Measurements from ENCODE around the gene KCTD20.

GRCh38 chr6:36525346-36525745 lies 82.5 kb downstream of the KCTD20 start:
- no peak for TF ChIP-seq CTCF (IDR thresholded peaks at IDR 0.05)
- no peak for TF ChIP-seq POLR2A (IDR thresholded peaks at IDR 0.05; ENCODE audit: low read depth)
- no peak for TF ChIP-seq POLR2AphosphoS5 (IDR thresholded peaks at IDR 0.05)
